CD1c-positive myeloid dendritic cell (primary cell): ENCODE data around the gene ATXN1.

Experiments
- DNase-seq: peaks from one replicate; pipeline ENCODE4 v3.0.0-alpha.2; 2016; ENCODE audit errors: extremely low spot score

The ATXN1 gene

DNA sequence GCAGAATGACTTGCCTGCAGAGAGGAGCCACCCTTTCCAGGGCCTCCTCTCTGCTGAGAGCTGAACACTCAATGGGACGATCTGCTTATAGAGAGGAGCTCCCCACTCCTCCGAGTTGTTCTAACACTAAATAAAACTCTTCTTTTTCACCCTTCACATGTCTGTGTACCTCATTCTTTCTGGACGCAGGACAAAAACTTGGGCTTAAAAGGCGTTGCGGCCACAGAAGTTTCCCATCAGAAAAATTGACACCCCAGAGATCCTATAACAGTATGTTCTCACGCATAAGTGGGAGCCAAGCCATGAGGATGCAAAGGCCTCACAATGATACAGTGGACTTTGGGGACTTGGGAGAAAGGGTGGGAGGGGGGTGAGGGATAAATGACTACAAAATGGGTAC, 401.7 kb downstream of the ATXN1 start:
- no peak for DNase-seq

DNA sequence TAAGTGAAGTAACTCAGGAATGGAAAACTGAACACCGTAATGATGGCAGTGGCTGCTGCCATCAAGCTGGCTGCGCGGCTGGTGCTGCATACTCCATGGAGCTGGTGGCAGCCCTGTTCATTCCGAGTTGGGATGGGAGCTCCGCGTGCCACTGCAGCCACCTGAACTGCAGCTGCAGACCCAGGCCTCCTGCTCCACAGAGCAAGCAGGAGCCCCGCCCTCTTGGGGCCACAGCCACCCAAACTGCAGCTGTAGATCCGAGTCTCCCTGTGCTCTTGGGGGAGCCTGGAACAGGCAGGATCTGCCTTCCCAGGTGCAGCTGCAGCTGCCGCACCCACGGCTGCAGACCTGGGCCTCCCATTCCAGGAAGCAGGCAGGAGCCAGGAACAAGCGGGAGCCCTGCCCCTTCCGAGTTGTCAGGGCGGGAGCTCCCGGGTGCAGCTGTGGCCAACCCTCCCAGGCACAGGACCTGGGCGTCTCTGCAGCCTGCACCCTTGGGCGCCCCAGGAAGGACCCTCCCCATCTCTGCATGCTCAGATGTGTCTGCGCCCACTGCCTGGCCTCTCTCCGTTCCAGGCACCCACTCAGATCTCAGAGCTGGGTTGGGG, 402.6 kb downstream of the ATXN1 start:
- no peak for DNase-seq

DNA sequence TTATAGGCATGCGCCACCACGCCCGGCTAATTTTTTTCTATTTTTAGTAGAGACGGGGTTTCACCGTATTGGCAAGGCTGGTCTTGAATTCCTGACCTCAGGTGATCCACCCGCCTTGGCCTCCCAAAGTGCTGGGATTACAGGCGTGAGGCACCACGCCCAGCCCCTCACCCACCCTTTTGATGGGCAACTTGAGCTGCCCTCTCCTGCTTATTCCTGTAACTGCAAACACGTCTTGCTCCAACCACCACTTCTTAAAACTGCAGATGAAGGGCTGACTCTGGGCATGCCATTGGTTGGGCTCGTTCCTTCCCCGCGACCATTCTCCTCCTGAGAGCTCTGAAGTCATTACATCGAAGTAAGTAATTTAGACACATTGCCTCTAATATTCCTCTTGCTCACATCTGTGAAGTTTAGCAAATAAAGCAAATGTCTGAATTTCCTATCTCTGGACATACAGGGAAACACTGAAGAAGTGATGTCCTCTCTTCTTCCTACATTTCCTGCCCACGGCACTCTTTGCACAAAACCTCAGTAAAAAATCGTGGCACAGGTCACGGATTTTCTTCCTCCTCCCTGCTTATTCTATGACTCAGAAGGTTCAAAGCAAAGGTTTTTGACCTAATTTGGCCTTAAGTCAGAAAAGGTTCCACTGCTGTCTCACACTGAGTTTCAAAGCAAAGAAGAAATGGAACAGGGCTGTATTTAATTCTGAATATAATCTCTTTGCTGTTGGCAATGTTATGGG, 405.4 kb downstream of the ATXN1 start:
- DNase-seq: peak; percentile 48

DNA sequence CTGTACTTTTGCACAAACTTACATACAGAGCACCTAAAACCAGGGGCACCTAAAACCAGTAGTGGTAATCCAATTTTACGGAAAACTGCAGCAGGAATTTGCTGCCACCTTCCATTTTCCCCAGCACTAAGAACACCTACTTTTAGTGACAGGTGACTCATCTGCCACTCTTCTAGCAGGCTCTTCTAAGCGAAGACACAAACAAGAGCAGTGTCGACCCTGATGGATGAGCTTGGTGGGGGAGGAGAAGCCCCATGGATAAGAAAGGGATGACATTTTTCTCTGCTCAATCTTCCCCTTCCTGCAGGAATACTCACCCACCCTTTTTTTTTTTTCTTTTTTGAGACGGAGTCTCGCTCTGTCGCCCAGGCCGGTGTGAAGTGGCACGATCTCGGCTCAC, 406.0 kb downstream of the ATXN1 start:
- DNase-seq: no peak

DNA sequence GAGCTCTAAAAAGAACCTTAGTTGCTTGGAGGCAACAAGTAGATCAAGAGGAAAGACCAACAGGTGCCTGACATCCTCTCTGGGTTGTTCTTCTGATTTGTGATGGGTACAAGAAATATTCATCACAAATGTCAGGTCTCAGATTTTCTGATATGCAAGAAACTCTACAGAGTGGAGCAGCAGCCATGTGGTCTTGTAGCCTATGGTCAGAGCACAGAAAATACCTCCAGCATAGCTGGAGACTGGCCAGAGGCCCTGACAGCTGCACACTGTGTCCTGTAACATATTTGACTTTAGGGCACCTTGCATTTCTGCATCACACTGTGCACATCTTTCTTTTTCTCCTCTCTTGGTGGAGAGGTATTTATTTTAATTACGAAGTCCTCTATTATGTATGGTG, 406.6 kb downstream of the ATXN1 start:
- DNase-seq: no peak

DNA sequence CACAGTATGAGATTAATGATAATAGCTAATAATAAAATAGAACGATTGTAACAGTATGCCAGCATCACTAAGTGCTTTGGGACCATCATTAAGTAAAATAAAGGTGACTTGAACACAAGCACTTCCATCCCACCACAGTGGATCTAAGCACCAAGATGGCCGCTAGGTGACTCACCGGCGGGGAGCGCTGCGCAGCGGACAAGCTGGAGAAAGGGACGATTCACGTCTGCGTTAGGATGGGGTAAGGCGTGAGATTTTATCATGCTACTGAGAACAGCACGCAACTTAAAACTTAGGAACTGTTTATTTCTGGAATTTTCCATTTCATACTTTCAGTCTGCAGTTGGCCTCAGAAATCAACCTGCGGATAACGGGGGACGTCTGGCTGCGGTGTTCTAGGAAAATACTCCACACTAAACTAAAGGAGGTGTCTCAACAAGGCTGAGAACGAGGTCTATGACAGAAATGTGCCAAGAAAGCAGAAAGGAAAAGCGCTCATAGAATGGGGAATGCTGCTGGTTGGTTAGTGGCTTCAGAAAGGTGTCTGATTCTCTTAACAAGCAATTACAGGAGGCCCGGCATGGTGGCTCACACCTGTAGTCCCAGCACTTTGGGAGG, 408.3 kb downstream of the ATXN1 start:
- no peak for DNase-seq

DNA sequence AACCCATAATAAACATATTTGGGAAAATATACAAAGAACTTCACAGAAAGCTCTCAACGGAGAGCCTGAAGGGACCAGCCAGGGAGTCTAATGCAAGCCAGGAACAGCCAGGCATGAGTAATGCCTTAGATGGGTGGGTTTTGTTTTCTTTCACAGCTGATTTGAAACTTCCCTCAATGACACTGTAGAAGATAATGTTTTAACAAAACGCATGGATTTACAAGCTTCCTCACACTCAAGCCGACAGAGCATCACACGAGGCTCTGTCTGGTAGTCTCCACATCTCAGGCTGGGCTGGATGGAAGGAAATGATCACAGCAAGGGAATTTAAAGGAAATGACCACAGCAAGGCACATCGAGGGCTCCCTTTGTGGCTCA, 409.0 kb downstream of the ATXN1 start:
- no peak for DNase-seq

DNA sequence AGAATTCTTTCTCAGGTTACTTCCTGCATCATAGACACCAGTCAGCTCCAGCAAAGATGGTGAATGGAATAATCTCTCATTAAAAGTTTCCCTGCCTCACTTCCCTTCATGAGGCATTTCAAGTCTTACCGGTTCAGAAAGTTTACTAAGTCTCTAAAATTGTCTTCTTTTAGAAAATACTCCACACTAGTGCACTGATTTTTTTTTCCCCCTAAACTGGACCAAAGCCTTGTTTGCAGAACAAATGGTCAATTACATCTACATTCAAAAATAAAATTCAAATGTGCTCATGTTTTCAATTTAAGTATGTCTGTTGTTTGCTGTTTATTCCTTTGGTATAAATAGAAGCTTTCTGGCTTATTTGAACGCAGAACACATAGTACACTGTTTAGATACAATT, 411.7 kb downstream of the ATXN1 start:
- no peak for DNase-seq

DNA sequence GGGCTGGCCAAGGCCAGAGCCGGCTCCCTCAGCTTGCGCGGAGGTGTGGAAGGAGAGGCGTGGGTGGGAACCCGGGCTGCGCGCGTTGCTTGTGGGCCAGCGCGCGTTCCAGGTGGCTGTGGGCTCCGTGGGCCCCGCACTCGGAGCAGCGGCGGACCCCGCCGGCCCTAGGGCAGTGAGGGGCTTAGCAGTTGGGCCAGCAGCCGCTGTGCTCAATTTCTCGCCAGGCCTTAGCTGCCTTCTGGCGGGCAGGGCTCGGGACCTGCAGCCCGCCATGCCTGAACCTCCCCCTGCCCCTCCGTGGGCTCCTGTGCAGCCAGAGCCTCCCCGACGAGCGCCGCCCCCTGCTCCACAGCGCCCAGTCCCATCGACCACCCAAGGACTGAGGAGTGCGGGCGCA, 414.4 kb downstream of the ATXN1 start:
- DNase-seq: no peak

DNA sequence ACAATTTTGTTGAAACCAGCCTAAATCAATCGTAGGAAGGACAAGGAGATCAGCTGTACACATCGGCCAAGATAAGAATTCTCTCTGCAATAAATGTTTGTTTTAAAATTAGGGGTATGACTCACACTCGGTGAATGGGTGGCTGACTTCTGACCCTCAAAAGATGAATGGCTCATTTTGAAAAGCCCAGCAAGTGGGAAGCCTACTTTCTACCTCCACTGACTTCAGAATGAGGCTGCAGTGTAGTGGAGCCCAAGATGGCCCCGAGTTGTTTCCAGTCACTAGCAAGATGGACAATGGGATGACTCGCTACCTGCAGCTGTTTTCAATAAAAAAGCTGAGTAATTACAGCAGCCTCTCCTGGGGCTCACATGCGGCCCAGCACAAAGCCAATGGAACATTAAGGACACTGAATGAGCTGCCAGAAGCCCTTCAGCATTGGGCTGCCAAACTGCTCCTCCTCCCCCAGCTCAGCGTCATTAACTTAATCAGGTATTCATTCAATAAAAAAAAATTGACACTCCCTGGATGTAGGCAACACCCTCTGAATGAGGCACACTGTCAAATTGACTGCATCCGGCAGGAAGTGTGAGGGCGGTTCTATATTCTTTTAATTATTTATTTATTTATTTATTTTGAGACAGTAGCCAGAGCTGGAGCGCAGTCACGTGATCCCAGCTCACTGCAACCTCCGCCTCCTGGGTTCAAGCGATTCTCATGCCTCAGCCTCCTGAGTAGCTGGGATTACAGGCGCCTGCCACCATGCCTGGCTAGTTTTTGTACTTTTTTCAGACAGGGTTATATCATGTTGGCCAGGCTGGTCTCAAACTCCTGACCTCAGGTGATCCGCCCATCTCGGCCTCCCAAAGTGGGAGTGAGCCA, 415.6 kb downstream of the ATXN1 start:
- DNase-seq: no peak

DNA sequence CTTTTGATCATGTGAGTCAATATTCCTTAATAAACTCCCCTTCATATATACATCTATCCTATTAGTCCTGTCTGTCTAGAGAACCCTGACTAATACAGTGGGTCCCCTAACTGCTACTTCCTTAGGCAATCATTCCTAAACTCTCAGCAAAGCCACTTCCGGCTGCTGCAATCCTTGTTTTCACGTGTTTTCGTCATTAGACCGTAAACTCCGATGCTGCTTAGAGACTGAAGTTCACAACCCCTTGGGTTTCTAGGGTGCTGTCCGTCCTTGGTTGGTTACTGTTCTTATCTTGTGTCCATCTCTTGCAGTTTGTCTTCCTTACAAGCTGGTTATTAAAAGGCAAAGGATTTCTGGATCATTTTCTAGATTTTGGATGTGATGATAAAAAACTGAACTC, 416.5 kb downstream of the ATXN1 start:
- DNase-seq: no peak

DNA sequence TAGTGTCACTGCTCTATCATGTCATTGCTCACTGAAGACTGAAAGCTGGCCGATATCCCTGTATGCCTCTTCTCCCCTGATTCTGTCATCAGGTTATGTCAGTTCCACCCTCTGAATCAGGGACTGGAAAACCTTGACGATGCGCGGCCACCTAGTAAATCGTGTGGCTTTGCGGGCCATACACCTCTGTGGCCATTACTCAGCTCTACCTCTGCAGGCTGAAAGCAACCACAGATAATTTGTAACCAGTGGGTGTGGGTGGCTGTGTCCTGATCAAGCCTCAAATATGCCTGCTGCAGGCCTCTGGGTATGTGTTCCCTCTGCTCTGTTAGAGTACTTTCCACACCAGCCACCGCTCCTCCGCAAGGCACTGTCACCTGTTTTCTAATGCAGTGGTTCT, 417.7 kb downstream of the ATXN1 start:
- DNase-seq: no peak

DNA sequence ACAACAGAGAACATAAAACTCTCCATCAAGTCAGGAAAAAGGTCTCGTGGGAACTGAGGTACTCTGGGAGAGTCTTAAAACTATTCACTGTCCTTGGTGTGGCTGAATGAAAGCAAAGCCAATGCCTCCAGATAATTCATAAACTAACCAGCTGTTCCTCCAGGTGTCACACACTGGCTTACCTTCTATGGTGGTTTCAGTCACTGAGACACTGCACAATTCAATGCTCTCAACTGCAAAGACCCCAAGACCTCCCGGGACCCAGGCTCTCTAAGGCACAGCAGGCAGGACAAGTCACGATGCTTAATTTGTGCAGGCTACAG, 422.0 kb downstream of the ATXN1 start:
- no peak for DNase-seq

DNA sequence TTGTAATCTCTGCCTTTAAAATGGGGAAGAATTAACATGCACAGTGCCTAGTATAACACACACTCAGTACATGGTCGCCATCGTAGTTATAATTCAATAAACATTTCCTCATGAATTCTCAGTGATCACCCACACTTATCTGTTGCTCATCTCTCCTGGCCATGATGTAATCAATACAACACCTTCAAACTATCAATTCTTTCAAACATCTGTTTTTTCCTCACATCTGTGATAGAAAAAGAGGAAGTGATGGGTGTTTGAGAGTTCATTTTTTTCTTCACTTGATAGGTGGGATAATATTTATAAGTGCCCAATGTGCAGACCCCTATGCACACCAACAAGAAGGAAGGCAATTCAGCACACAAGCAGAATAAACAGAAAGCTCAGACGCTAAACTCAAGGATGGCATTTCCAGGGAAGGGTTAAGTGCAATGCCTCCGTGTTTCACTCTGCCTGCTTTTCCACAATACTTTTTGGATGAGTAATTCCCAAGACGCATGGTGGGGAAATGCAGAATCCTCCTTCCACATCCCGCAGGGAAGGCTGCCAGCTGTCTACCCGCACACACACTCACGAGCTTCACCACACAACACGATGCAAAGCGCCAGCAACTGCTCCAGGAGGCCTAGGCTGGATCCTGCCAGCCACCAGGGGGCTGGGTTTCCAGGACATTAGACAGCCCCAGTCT, 422.5 kb downstream of the ATXN1 start:
- no peak for DNase-seq

DNA sequence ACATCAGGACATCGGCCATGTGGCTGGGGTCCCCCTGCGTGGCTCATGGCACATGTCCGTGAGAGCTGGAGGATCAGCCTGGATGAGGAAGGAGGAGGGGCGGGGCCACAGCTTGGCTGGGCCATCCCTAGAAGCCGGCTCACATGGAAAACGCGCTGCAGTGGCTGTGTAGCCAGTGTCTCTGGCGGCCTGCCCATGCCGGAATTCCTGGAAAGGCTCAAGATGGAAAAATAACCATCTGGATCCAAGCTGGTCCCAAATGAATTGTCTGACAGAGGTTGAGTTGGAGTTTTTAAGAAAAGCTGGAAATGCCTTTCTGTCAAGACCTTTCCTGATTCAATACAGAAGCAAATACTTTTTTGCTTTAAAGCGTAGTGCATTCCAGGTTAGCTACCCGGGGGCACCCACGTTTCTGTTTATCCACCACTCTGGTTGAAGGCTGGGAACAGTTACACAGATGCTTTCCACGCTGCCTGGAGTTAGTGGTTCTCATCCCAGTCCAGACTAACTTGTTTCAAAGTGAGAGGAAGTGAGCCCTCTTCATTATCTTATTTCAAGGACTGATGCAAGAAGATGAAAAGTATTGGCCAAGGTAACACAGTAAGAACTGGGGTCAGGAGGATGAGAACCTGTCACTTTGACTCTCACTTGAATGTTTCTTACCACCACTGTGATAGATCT, 423.8 kb downstream of the ATXN1 start:
- no peak for DNase-seq

DNA sequence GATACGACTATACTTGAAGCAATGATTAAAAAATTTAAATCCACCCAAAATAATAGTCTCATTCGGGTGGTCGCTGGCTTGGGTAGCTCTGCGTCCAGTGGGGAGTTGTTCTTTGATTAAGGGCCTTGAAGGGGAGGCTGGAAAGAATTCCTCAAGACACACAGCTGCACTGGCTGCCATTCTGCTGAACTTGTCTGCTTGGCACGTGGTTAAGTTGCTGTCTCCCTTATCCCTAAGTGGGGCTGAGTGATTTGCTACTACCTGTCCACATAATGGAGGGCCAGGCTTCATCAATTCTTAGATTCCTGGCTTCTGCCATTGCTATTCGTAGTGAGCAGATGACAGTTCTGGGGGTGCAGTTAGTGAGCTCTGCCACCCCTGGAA, 424.4 kb downstream of the ATXN1 start:
- no peak for DNase-seq

DNA sequence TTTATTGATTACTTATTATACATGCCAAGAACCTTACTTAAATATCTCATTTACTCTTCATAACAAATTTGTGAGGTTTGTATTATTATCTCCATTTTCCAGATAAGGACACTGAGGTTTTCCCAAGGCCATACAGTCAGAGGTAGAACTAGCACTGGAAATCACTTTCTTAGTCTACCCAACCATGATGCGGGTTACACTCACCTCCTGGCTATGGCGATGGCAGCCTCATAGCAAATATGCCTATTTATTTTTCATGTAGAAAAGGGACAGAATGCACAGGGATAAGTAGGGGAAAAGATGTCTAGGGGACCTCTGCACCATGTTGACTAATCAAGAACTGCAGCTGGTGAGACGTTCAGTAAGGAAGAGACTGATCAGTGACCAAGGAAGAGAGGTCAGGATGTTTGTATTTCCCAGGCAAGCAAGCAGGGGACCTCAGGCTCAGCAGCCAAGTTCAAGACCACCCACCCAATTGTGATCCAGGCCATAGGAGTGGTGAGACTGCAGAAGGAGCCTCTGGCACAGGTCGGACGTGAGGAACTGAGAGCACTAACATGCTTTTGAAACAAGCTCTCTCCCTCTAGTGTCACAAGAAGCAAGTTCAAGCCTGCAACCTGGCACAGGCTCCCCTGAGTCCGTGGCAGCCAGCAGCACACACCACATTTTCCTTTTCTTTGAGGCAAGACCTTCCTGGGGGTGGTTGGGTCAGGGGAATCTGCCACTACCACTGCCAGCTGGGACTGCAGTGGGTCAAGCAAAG, 425.0 kb downstream of the ATXN1 start:
- DNase-seq: no peak

DNA sequence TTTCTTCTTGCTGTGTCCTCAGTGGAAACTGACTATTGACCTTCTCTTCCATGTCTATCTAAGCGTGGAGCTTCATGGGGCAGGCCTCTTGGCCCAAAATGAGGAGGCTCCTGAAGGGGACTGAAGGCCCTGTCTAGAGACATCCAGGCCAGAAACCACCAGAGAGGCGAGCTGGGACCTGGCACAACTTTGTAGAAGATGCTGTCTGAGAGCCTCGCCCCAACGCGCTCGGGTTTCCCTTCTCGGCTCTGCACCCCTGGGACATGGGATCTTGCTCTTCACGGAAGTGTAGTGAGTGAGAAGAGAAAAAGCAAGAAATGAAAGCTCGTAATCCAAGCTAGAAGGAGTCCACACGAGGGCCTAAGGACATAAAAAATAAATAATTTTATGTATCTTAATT, 426.1 kb downstream of the ATXN1 start:
- DNase-seq: no peak

DNA sequence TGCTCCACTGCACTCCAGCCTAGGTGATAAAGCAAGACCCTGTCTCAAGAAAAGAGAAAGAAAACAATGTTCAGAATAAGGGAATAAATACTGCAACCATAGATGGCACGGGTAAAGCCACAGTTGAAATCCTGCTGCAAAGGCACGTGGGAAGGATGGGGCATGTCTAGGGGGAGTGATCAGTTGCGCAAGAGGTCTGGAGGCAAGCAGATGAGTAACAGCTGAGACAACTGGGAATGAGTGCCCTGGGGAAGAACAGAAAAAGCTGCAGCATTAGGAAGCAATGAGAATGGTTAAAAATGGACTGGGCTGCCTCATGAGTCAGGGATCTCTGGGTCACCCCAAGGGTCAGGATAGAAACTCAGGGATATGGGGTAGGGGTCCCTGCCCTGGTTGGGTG, 426.6 kb downstream of the ATXN1 start:
- peak; percentile 61 for DNase-seq

DNA sequence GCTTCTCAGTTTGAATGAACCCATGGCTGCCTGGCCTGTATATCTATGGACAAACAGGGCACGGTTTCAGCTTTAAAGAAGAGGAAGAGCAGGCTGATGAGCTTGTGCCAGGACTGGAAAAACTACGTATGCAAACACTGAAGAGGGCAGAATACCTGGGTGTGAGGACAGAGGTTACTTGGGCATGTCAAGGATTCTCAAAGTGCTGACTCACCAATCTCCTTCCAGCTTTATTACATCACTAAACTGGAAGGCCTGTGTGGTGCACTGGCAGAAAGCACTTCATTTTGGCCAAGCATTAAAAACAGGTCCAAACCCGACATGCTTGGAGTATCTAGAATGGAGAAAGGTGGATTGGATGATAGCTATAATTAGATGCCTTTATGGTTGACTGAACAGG, 427.7 kb downstream of the ATXN1 start:
- no peak for DNase-seq

DNA sequence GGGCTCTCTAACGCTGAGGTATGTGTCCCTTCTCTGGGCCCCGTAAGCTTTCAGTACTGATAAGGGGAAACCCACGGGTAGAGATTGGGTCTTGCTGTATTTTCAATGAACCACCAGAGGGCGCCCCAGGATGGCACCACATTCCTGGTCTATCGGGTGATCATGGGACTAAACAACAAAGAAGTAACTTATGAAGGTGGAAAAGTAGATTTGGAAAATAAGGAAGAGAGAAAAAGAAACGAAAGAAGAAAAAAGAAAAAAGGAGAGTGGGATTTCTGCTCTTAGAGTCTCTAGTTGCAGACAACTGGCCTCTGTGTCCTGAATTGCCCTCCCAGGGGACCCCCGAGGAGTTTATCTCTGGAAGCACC, 429.1 kb downstream of the ATXN1 start:
- peak; percentile 84 for DNase-seq
